ENCODE results near the gene ARHGDIA.

DNA sequence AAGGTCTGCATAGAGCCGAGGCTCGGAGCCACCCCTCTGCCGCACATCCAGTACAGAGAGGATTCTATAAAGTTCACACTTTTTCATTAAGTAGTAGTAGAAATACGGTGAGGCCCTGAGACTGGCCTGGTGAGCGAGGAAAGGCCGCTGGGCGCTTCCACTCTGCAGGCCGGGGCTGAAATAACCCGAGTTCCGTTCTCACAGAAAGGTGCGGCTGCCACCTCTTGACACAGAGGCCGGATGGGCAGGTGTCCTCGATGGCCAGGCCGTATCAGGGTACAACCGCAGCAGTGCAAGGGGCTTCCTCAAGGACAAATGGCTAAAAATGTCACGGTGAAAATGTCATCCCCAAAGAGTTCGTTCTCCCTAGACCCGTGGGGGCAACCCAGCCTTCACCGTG, 40.8 kb upstream of the ARHGDIA start:
- TF ChIP-seq, protein P1, sequence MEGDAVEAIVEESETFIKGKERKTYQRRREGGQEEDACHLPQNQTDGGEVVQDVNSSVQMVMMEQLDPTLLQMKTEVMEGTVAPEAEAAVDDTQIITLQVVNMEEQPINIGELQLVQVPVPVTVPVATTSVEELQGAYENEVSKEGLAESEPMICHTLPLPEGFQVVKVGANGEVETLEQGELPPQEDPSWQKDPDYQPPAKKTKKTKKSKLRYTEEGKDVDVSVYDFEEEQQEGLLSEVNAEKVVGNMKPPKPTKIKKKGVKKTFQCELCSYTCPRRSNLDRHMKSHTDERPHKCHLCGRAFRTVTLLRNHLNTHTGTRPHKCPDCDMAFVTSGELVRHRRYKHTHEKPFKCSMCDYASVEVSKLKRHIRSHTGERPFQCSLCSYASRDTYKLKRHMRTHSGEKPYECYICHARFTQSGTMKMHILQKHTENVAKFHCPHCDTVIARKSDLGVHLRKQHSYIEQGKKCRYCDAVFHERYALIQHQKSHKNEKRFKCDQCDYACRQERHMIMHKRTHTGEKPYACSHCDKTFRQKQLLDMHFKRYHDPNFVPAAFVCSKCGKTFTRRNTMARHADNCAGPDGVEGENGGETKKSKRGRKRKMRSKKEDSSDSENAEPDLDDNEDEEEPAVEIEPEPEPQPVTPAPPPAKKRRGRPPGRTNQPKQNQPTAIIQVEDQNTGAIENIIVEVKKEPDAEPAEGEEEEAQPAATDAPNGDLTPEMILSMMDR (IDR thresholded peaks at IDR 0.05), result no peak
- TF ChIP-seq POLR2A (IDR thresholded peaks at IDR 0.05), result no peak

Data from Peyer's patch (tissue), 4 donors.